ENCODE results near the gene ARV1. TPM values are rescaled to one million over a fixed set of nuclear protein-coding genes. Genes with fewer than 3 reads are reported as not detected.

Gene ARV1
- total RNA-seq, 2 experiments from 2014 or later = 1.5 to 1.8 TPM

- TF ChIP-seq CTCF (IDR thresholded peaks at IDR 0.05) = no peak
- H3K4me1 Mint-ChIP-seq (ENCODE audit: low read depth) = peaks cover 66% of the 10 kb centered on the region
- DNase-seq (no peak), ATAC-seq (ENCODE audit: poor library complexity) (no peak)
- Histone ChIP-seq H3K27me3 (ENCODE audit: control insufficient read depth in 1 of 2, insufficient read depth in 2 of 2, low read length in 2 of 2) (no peaks in the 10 kb centered on the region), H3K4me3 (ENCODE audit: low read length) (no peak overlapping the region), H3K36me3 (ENCODE audit: insufficient read depth, low read length) (peaks cover 21% of the 10 kb centered on the region), H3K4me1 (ENCODE audit: insufficient read depth, low read length) (peaks cover 8% of the 10 kb centered on the region), H3K9me3 (ENCODE audit: control insufficient read depth in 1 of 2, insufficient read depth in 1 of 2, low read length in 2 of 2) (no peaks in the 10 kb centered on the region), H3K27ac (ENCODE audit: low read depth in 1 of 2, low read length in 2 of 2) (no peak overlapping the region)
- H3K4me3 Mint-ChIP-seq = no peak overlapping the region
- ChIA-PET CTCF (no interaction called here), POLR2A (interaction anchor here (0.6 kb wide), 1 partner anchor 262 kb away, joined by 4 read pairs; no protein-coding TSS in a partner anchor)
- H3K27ac Mint-ChIP-seq = no peak overlapping the region
- H3K27me3 Mint-ChIP-seq = no peaks in the 10 kb centered on the region
- H3K9me3 Mint-ChIP-seq = no peaks in the 10 kb centered on the region
- intact Hi-C loops (cut with DNase I, micrococcal nuclease) = no loop called here
- peaks cover 30% of the 10 kb centered on the region for H3K36me3 Mint-ChIP-seq (ENCODE audit: low read depth)
These were observed 13.4 kb upstream of the ARV1 start for GRCh38 chr1:230965535-230965934.

- ChIA-PET CTCF (no interaction called here), POLR2A (no interaction called here)
- no peaks in the 10 kb centered on the region for H3K27me3 ChIP-seq (ENCODE audit: control insufficient read depth in 1 of 2, insufficient read depth in 2 of 2, low read length in 2 of 2)
- Mint-ChIP-seq H3K27ac (no peak overlapping the region), H3K4me1 (ENCODE audit: low read depth) (peaks cover 62% of the 10 kb centered on the region), H3K27me3 (no peaks in the 10 kb centered on the region), H3K9me3 (no peaks in the 10 kb centered on the region), H3K36me3 (ENCODE audit: low read depth) (peaks cover 21% of the 10 kb centered on the region), H3K4me3 (no peak overlapping the region)
- H3K27ac ChIP-seq (ENCODE audit: low read depth in 1 of 2, low read length in 2 of 2) = no peak overlapping the region
- DNase-seq (no peak), ATAC-seq (ENCODE audit: poor library complexity) (no peak)
- no peak overlapping the region for H3K4me3 ChIP-seq (ENCODE audit: low read length)
- intact Hi-C loops (cut with DNase I, micrococcal nuclease) = no loop called here
- H3K4me1 ChIP-seq (ENCODE audit: insufficient read depth, low read length) = peaks cover 8% of the 10 kb centered on the region
- H3K9me3 ChIP-seq (ENCODE audit: control insufficient read depth in 1 of 2, insufficient read depth in 1 of 2, low read length in 2 of 2) = no peaks in the 10 kb centered on the region
- H3K36me3 ChIP-seq (ENCODE audit: insufficient read depth, low read length) = peaks cover 12% of the 10 kb centered on the region
- no peak for TF ChIP-seq CTCF (IDR thresholded peaks at IDR 0.05)
These were observed 12.5 kb upstream of the ARV1 start for GRCh38 chr1:230966358-230966873.

- Mint-ChIP-seq H3K27me3 (no peaks in the 10 kb centered on the region), H3K4me1 (ENCODE audit: low read depth) (peaks cover 60% of the 10 kb centered on the region), H3K27ac (peak overlapping the region; percentile 62), H3K9me3 (no peaks in the 10 kb centered on the region), H3K4me3 (no peak overlapping the region), H3K36me3 (ENCODE audit: low read depth) (peaks cover 8% of the 10 kb centered on the region)
- POLR2A ChIA-PET = interaction anchor here (1.0 kb wide), 1 partner anchor 15 kb away, joined by 3 read pairs; no protein-coding TSS in a partner anchor
- Histone ChIP-seq H3K4me1 (ENCODE audit: insufficient read depth, low read length) (peaks cover 40% of the 10 kb centered on the region), H3K9me3 (ENCODE audit: control insufficient read depth in 1 of 2, insufficient read depth in 1 of 2, low read length in 2 of 2) (no peaks in the 10 kb centered on the region), H3K27ac (ENCODE audit: low read depth in 1 of 2, low read length in 2 of 2) (no peak overlapping the region), H3K4me3 (ENCODE audit: low read length) (no peak overlapping the region), H3K36me3 (ENCODE audit: insufficient read depth, low read length) (peaks cover 10% of the 10 kb centered on the region), H3K27me3 (ENCODE audit: control insufficient read depth in 1 of 2, insufficient read depth in 2 of 2, low read length in 2 of 2) (no peaks in the 10 kb centered on the region)
- CTCF ChIA-PET = no interaction called here
- ATAC-seq (ENCODE audit: poor library complexity) = no peak
- TF ChIP-seq CTCF (IDR thresholded peaks at IDR 0.05) = no peak
- intact Hi-C loops (cut with DNase I, micrococcal nuclease) = loop anchor here in 1 of 2 experiments (10.0 kb wide), 1 partner anchor 326 kb away; the partner anchor contains the start of gene COG2
- peak in 1 of 14 experiments; percentile 4 for DNase-seq
These were observed 8.5 kb upstream of the ARV1 start for GRCh38 chr1:230970432-230970831.
